A549 (cell line): ENCODE data around the gene C4orf50. TPM values are rescaled to one million over a fixed set of nuclear protein-coding genes. Genes with fewer than 3 reads are reported as not detected.
A peak's percentile ranks its signal among the peaks of the same experiment; 100 is the strongest.

Experiments
- ATAC-seq, 2 experiments: fragments of 200-7000 bp in 1 of 2; fragments of >200 bp in 1 of 2; cut with Nextera tagmentation in 1 of 2; cut with Tn5 transposase in 1 of 2; 3 replicates each; pipeline versions ENCODE4 v1.8.0 to v1.9.1; 2018 to 2020; ENCODE audit warnings: mild to moderate bottlenecking in 1 of 2, moderate library complexity in 1 of 2
- CTCF ChIA-PET: fragments of 300-600 bp; sonication (Branson Sonifier 250); formaldehyde crosslinking; extraction: SDS; loops from one replicate; lab custom pipeline; 2021; ENCODE audit warnings: antibody characterized with exemption, inconsistent platforms; lab: Yijun Ruan, JAX
- POLR2A ChIA-PET: fragments of 350-600 bp; formaldehyde crosslinking; extraction: SDS; loops from one replicate; lab custom pipeline; 2021; ENCODE audit warnings: antibody characterized with exemption, inconsistent platforms; lab: Yijun Ruan, JAX
- DNase-seq, 2 experiments: peaks; one replicate each; pipeline versions ENCODE4 v3.0.0 to v3.0.0-alpha.2; 2011 to 2016; ENCODE audit warnings: low read depth in 1 of 2, low spot score in 1 of 2
- FAIRE-seq: peaks from 2 replicates; lab custom pipeline; 2011; peaks lifted over from hg19 to GRCh38; lab: Jason Lieb, UNC
- H3K27ac ChIP-seq, 2 experiments: fragments of >200 bp; sonication (Bioruptor Twin); formaldehyde crosslinking; 3 replicates each; pipeline ENCODE4 v1.5.1; 2016 to 2017
- H3K4me1 ChIP-seq: fragments of >200 bp; sonication (Bioruptor Twin); formaldehyde crosslinking; 3 replicates; pipeline ENCODE4 v1.6.1; 2016
- H3K4me2 ChIP-seq: fragments of >200 bp; sonication (Bioruptor Twin); formaldehyde crosslinking; 3 replicates; pipeline ENCODE4 v1.6.1; 2016
- H3K4me3 ChIP-seq: fragments of >200 bp; sonication (Bioruptor Twin); formaldehyde crosslinking; 3 replicates; pipeline ENCODE4 v1.5.1; 2016
- H3K9me3 ChIP-seq: fragments of >200 bp; sonication (Bioruptor Twin); formaldehyde crosslinking; 3 replicates; pipeline ENCODE4 v1.6.1; 2016
- BHLHE40 ChIP-seq: IDR thresholded peaks from 2 replicates; pipeline ENCODE4 v1.6.1; 2012; ENCODE audit warnings: low read depth, low read length, inconsistent platforms
- CBX8 ChIP-seq: fragments of 200-600 bp; sonication (generic); IDR thresholded peaks from 2 replicates; pipeline ENCODE4 v1.6.1; 2016
- CHD2 ChIP-seq: fragments of 150-350 bp; IDR thresholded peaks from 2 replicates; pipeline ENCODE4 v1.6.1; 2014; ENCODE audit warnings: low read length; ENCODE audit not compliant: partially characterized antibody
- EHMT2 ChIP-seq: fragments of 200-600 bp; sonication (generic); IDR thresholded peaks from 2 replicates; pipeline ENCODE4 v1.6.1; 2016; ENCODE audit warnings: antibody characterized with exemption, low read depth, mild to moderate bottlenecking, moderate library complexity
- EP300 ChIP-seq, 2 experiments: fragments of >200 bp; sonication (Bioruptor Twin); formaldehyde crosslinking; IDR thresholded peaks; 2 replicates in 1 of 2; 3 replicates in 1 of 2; pipeline ENCODE4 v1.6.1; 2016 to 2017
- HEYL ChIP-seq: fragments of 250-450 bp; sonication (Bioruptor Pico); IDR thresholded peaks from 2 replicates; pipeline ENCODE4 v1.8.0; 2021; ENCODE audit warnings: mild to moderate bottlenecking, moderate library complexity
- MAFK ChIP-seq: fragments of 450-650 bp; IDR thresholded peaks from 2 replicates; pipeline ENCODE4 v1.6.1; 2014; ENCODE audit not compliant: partially characterized antibody
- MYC ChIP-seq: IDR thresholded peaks from 2 replicates; pipeline ENCODE4 v1.6.1; 2012; ENCODE audit warnings: mild to moderate bottlenecking, inconsistent platforms, low read length, improper control_type of control experiment, borderline replicate concordance
- NFE2L2 ChIP-seq: fragments of 150-350 bp; conservative IDR thresholded peaks from 2 replicates; pipeline ENCODE4 v1.6.1; 2014; ENCODE audit warnings: low read length
- NR3C1 ChIP-seq: fragments of >200 bp; sonication (Bioruptor Twin); formaldehyde crosslinking; IDR thresholded peaks from 3 replicates; pipeline ENCODE4 v1.6.1; 2017
- PHF8 ChIP-seq: fragments of 200-600 bp; sonication (generic); IDR thresholded peaks from 2 replicates; pipeline ENCODE4 v1.6.1; 2016; ENCODE audit warnings: low read depth, mild to moderate bottlenecking, antibody characterized with exemption, moderate library complexity, borderline replicate concordance
- RAD21 ChIP-seq, 2 experiments: fragments of >200 bp in 1 of 2; sonication (Bioruptor Twin) in 1 of 2; formaldehyde crosslinking in 1 of 2; IDR thresholded peaks in 1 of 2; conservative IDR thresholded peaks in 1 of 2; 2 replicates in 1 of 2; 3 replicates in 1 of 2; pipeline ENCODE4 v1.6.1; 2012 to 2018; ENCODE audit warnings: inconsistent platforms in 1 of 2
- TFCP2L1 ChIP-seq: fragments of 250-450 bp; sonication (Bioruptor Pico); IDR thresholded peaks from 2 replicates; pipeline ENCODE4 v1.5.0; 2021; ENCODE audit warnings: mild to moderate bottlenecking
- ZNF302 ChIP-seq: fragments of 250-450 bp; sonication (Bioruptor Pico); IDR thresholded peaks from 2 replicates; pipeline ENCODE4 v1.9.0; 2021; ENCODE audit warnings: inconsistent platforms, mild to moderate bottlenecking, moderate library complexity
- WGBS: methylation state at CpG from one replicate; pipeline ENCODE4 v1.1.6; 2017; ENCODE audit errors: missing lambda C conversion rate; 5-methylcytosine and 5-hydroxymethylcytosine counted together
- polyA plus RNA-seq, 4 experiments: library from polyadenylated mRNA; depleted of rRNA in 3 of 4; stranded (reverse); fragments of >200 nt; fragmentation: RNase III in 1 of 4; extraction: RNeasy Plus Mini Kit Qiagen cat#74134 plus additional on column Dnase treatment in 1 of 4; gene quantifications; 2 replicates in 3 of 4; 3 replicates in 1 of 4; pipeline ENCODE4 v1.2.3, GENCODE V29; 2011 to 2017
- TF ChIP-seq, protein P1 (sequence below): fragments of 200-600 bp; sonication (generic); IDR thresholded peaks from 2 replicates; pipeline ENCODE4 v1.6.1; 2016; ENCODE audit warnings: antibody characterized with exemption, mild to moderate bottlenecking, moderate library complexity
- TF ChIP-seq, protein P2 (sequence below): IDR thresholded peaks from 2 replicates; pipeline ENCODE4 v1.6.1; 2012
- TF ChIP-seq, protein P3 (sequence below): fragments of >200 bp; sonication (Bioruptor Twin); formaldehyde crosslinking; IDR thresholded peaks from 3 replicates; pipeline ENCODE4 v1.5.1; 2016

Gene C4orf50
- polyA plus RNA-seq, 2 of the 4 experiments (the other 2 are of a cell fraction) = not detected

DNA sequence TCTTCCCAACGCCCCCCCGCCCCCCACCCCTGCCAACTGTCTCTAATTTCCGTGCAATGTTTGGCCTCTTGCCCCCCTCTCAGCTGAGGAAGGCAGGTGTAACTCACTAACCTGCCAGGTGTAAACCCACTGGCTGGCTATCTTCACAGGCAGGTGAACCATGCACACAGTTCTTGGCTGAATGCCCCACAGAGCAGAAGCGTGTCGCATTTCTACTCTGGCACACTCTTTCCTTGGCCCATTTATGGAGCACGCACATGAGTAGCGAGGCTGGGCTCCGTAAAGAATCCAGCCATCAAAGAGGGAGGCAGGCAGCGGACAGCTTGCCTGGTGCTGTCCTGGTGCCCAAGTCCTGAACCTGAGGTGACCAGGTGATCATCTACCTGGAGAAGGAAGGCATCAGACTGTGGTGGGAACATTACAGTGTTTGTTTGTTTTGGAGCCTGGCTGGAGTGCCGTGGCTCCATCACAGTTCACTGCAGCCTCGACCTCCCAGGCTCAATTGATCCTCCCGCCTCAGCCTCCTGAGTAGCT lies 86.1 kb downstream of the C4orf50 start:
- H3K27ac ChIP-seq = no peak overlapping the region
- WGBS = 40% methylated on average over 11 of the region's 12 CpGs
- POLR2A ChIA-PET = no interaction called here
- FAIRE-seq = no peak
- CTCF ChIA-PET = interaction anchor here (1.6 kb wide), 1 partner anchor 66 kb away, joined by 6 read pairs; no protein-coding TSS in a partner anchor
- no peak for TF ChIP-seq PHF8
- TF ChIP-seq HEYL (CRISPR knock-in tag) = no peak
- TF ChIP-seq, protein P1, sequence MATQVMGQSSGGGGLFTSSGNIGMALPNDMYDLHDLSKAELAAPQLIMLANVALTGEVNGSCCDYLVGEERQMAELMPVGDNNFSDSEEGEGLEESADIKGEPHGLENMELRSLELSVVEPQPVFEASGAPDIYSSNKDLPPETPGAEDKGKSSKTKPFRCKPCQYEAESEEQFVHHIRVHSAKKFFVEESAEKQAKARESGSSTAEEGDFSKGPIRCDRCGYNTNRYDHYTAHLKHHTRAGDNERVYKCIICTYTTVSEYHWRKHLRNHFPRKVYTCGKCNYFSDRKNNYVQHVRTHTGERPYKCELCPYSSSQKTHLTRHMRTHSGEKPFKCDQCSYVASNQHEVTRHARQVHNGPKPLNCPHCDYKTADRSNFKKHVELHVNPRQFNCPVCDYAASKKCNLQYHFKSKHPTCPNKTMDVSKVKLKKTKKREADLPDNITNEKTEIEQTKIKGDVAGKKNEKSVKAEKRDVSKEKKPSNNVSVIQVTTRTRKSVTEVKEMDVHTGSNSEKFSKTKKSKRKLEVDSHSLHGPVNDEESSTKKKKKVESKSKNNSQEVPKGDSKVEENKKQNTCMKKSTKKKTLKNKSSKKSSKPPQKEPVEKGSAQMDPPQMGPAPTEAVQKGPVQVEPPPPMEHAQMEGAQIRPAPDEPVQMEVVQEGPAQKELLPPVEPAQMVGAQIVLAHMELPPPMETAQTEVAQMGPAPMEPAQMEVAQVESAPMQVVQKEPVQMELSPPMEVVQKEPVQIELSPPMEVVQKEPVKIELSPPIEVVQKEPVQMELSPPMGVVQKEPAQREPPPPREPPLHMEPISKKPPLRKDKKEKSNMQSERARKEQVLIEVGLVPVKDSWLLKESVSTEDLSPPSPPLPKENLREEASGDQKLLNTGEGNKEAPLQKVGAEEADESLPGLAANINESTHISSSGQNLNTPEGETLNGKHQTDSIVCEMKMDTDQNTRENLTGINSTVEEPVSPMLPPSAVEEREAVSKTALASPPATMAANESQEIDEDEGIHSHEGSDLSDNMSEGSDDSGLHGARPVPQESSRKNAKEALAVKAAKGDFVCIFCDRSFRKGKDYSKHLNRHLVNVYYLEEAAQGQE = peak; percentile 32; the same call in 1 of the 2 replicates
- no peaks in the 10 kb centered on the region for H3K9me3 ChIP-seq
- no peak overlapping the region for H3K4me3 ChIP-seq
- H3K4me2 ChIP-seq = no peak overlapping the region
- ATAC-seq = no peak
- DNase-seq = no peak
- H3K4me1 ChIP-seq = no peaks in the 10 kb centered on the region

DNA sequence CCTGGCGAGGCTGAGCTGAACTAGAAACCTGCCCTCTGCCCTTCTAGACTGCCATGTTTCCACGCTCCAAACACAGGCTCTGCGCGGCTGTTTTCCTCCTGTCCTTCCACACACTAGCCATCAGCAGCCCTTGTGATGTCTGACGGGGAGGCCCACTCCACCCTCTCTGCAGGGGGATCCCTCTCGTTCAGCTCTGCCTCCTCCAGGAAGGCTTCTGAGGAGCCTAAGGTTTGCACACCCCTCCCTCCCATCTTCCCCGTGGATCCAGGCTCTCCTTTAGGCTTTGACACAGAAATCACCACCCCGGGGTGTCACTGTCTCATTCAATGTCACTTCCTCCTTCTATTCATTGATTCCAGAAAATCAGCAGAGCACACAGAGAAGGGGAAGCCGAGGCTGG lies 86.7 kb downstream of the C4orf50 start:
- 28% methylated on average over 8 of the region's 9 CpGs for WGBS
- CTCF ChIA-PET = no interaction called here

DNA sequence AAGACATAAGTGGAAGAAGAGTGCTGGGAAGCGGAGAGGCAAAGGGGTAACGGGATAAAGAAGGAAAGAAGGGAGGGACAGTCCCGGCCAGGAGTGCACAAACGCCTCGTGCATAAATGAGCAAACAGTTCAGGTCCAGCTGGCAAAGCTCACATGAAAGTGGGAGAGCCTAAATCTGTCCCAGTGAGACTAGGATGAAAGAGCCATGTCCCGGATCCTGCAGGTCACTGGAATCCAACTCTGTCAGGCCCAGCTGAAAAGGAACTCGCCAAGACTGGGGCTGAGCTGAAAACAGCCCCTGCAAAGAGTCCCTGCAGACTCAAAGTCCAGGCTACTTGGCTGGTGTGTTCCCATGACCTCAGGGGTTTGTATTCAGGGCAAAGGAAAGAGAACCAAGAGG lies 87.4 kb downstream of the C4orf50 start:
- no peak overlapping the region for H3K27ac ChIP-seq
- ATAC-seq (no peak), FAIRE-seq (no peak), DNase-seq (no peak)
- no peak overlapping the region for H3K4me3 ChIP-seq
- no peaks in the 10 kb centered on the region for H3K4me1 ChIP-seq
- 50% methylated on average over 7 of the region's 7 CpGs for WGBS
- POLR2A ChIA-PET = no interaction called here
- no peak for TF ChIP-seq ZNF302 (CRISPR knock-in tag)
- TF ChIP-seq NR3C1 = no peak
- TF ChIP-seq, protein P1 = no peak
- no peak for TF ChIP-seq MYC
- no peak for TF ChIP-seq TFCP2L1 (CRISPR knock-in tag)
- TF ChIP-seq EP300 (IDR thresholded peaks at IDR 0.05) = no peak
- TF ChIP-seq NFE2L2 = no peak
- TF ChIP-seq, protein P2, sequence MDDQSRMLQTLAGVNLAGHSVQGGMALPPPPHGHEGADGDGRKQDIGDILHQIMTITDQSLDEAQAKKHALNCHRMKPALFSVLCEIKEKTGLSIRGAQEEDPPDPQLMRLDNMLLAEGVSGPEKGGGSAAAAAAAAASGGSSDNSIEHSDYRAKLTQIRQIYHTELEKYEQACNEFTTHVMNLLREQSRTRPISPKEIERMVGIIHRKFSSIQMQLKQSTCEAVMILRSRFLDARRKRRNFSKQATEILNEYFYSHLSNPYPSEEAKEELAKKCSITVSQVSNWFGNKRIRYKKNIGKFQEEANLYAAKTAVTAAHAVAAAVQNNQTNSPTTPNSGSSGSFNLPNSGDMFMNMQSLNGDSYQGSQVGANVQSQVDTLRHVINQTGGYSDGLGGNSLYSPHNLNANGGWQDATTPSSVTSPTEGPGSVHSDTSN = no peak
- TF ChIP-seq CBX8 = no peak
- TF ChIP-seq, protein P3, sequence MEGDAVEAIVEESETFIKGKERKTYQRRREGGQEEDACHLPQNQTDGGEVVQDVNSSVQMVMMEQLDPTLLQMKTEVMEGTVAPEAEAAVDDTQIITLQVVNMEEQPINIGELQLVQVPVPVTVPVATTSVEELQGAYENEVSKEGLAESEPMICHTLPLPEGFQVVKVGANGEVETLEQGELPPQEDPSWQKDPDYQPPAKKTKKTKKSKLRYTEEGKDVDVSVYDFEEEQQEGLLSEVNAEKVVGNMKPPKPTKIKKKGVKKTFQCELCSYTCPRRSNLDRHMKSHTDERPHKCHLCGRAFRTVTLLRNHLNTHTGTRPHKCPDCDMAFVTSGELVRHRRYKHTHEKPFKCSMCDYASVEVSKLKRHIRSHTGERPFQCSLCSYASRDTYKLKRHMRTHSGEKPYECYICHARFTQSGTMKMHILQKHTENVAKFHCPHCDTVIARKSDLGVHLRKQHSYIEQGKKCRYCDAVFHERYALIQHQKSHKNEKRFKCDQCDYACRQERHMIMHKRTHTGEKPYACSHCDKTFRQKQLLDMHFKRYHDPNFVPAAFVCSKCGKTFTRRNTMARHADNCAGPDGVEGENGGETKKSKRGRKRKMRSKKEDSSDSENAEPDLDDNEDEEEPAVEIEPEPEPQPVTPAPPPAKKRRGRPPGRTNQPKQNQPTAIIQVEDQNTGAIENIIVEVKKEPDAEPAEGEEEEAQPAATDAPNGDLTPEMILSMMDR = no peak
- TF ChIP-seq PHF8 = no peak
- no peak for TF ChIP-seq MAFK
- TF ChIP-seq EHMT2 = no peak
- TF ChIP-seq CHD2 = no peak
- CTCF ChIA-PET = no interaction called here
- no peaks in the 10 kb centered on the region for H3K9me3 ChIP-seq
- H3K4me2 ChIP-seq = no peak overlapping the region

More for the DNA sequence above, 86.7 kb downstream of the C4orf50 start:
- no peaks in the 10 kb centered on the region for H3K9me3 ChIP-seq
- no peak overlapping the region for H3K4me3 ChIP-seq
- no peak for ATAC-seq
- TF ChIP-seq, protein P2 = no peak
- TF ChIP-seq RAD21 (conservative IDR thresholded peaks at IDR 0.05 in 1 of 2, IDR thresholded peaks at IDR 0.05 in 1 of 2) = no peak
- TF ChIP-seq HEYL (CRISPR knock-in tag) = no peak
- no peak for TF ChIP-seq BHLHE40
- H3K4me1 ChIP-seq = no peaks in the 10 kb centered on the region
- no peak overlapping the region for H3K4me2 ChIP-seq
- no peak for DNase-seq
- no peak for FAIRE-seq
- POLR2A ChIA-PET = no interaction called here
- H3K27ac ChIP-seq = no peak overlapping the region
